NCI-H2171 treated with DMSO at 0.1 percent for 48 hours (cell line): ENCODE results near the gene CACNA1E.

Source experiments
- DNase-seq: peaks from one replicate; lab custom pipeline; 2025; lab: John Stamatoyannopoulos, UW

The CACNA1E gene

DNA sequence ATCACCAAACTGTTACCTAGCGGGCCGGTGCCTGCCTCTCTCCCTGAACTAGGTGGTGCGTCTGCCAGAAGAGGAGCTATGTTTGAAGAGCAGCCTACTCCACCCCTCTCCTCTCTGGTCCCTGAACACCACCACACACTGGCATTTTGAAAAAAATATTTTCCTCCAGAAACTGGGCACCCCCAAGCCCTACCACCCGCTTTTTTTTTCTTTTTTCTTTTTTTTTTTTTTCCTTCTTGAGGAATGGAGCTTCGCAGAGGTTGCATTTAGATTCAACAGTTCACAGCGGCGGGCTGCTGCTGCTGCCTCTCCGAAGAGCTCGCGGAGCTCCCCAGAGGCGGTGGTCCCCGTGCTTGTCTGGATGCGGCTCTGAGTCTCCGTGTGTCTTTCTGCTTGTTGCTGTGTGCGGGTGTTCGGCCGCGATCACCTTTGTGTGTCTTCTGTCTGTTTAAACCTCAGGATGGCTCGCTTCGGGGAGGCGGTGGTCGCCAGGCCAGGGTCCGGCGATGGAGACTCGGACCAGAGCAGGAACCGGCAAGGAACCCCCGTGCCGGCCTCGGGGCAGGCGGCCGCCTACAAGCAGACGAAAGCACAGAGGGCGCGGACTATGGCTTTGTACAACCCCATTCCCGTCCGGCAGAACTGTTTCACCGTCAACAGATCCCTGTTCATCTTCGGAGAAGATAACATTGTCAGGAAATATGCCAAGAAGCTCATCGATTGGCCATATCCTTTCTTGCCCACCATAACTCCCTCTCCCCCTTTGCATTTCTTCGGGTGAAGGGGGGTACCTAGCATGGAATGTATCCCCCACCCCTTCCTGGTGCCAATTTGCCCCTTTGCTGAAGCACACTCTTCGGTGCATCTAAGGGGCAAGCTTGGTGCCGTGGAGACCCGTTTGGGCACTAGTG, at the start of gene CACNA1E:
CACNA1E (plus strand) TSS at position 233 of the 911 bp plus-strand sequence; CDS start at position 461, 228 bp downstream.
- no peak for DNase-seq

DNA sequence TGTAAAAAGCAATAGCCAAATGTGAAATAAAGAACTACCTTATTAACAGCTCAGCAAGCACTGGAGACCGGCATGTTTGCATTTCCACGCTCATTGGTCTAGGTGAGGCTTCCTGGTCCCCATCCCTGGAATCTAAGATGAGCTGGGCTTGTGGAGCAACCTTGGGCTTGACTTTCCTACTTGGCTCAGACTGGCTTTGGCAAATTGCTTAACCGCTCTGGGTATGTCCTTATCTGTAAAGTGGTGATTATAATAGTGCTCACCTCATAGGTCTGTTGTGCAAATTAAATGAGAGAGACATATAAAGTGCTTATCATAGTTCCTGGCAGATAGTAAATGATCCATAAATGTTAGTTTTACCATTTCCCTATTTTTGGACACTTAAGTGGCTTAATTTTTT, 49.4 kb upstream of the CACNA1E start:
- DNase-seq, result no peak

DNA sequence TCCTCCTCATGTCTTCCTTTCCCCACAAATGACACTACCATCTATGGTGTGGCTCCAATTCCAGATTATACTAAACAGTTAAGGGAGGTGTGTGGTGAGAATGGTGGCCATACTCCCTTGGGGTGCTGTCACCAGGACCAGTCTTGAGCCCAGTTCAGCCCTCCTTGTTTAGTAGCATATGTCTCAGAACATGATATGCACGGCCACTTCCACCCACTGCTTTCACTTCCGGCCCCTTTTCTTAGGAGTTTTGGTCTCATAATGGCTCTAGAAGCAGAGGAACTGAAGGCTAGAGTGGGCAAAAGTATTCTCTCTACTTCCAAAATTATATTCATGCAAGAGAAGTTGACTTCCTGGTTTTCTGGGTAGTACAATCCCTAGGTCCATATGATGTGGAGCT, 45.3 kb upstream of the CACNA1E start:
- no peak for DNase-seq

DNA sequence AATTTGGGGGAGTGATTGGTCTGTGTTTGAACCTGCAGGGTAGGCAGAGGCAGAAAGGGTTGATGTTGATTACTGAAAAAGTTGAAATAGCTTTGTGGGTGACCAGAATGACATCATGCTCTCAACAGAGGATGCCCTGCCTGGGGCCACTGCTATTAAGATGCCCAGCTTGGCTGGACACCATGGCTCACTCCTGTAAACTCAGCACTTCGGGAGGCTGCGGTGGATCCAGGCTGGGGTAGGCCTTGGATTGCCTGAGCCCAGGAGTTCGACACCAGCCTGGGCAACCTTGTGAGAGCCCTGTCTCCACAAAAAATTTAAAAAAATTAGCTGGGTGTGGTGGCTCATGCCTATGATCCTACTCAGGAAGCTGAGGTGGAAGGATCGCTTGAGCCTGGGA, 42.8 kb upstream of the CACNA1E start:
- DNase-seq, result no peak

DNA sequence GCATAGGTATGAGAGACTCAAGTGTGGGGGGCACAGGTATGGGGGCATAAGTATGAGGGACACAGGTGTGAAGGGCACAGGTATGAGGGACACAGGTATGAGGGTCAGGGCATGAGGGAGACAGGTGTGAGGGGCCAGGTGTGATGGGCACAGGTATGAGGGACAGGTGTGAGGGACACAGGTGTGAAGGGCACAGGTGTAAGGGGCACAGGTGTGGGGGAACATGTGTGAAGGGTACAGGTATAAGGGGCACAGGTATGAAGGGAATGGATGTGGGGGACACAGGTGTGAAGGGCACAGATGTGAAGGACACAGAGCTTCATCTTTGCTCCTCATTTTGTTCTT, 41.2 kb upstream of the CACNA1E start:
- no peak for DNase-seq

DNA sequence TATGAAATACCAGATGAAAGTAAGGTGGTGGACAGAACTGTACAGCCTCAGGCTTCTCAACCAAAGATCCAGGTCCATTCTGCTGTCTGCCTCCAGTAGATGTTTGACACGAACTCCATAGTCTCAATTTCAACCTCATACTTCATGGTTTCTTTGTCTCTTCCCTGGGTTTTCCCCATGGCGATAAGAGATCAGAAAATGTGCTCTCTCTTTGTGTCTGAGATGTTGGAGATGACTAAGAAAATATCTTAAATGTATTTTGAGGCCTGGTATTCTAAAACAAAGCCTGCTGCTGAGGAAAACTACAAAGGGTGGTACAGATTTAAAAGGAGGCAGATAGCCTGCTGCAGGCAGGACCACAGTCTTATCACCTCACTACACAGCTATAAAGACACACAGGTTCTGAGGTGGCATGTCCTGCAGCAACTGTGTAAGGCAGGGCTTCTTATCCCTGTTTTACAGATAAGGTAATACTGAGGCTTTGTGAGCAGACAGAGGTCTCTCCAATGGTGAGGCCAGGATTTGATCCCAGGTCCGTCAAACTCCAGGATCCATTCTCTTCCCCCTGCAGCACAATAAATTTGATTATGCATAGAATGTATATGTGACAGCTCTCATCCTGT, 40.0 kb upstream of the CACNA1E start:
- no peak for DNase-seq

DNA sequence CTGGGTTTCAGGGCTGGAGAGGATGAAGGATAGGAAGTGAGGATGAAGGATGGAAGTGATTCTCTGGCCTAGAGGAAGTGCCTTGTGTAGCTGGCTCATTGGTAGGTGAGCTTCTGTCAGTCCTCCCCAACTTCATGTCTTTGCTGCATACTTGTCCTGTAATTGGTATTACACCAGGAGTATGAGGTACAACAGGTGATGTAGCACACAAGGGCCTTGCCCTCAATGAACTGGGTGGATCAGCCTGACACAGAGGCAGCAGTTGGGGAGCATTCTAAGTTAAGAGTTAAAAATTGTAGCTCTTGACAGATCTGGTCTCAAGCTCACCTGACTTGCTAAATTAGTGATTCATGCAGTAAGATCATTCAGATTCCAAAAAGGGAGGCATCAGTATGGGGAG, 37.9 kb upstream of the CACNA1E start:
- DNase-seq, result no peak

DNA sequence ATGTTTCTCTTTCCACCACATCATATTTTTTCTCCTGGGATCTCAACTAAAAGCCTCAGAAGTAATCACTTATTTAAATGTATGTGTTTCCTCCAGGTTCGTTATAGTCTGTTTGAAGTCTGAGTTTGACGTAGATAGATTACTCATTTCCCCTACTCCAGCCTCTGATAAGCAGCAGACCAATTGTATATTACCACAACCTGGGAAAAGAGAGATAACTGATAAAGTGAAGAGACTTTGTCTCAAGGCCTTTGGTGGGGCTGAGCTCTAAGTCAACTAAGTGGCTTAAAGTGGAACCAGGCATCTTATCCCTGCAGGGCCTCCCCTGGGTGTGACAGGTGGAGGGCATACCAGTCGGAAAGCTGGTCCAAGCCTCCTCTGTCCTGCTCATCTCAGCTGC, 34.9 kb upstream of the CACNA1E start:
- DNase-seq, result no peak

DNA sequence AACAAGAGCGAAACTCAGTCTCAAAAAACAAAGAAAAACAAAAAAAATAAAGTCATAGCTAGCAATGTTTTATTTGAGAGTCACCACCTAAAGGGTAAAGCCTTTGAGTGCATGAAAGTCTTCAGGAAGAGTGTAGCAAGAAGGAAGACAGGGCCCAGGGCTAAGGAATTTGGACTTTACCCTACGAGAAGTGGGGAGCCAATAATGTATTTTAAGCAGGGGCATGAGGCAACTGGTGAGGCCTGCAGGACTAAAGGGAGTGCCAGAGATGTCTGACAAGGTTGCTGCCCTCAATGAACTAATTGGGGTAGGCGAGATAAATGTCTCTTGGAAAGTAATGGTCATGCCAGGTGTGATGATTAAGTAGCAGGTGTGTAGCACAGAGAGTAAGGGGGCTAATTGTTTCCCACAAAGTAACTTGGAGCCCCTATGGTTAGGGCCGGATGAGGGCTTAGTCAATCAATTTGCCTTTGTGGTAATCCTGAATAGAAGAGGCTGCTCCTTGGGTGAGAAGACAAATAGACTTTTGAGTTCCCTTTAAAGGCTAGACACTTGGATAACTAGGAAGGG, 31.6 kb upstream of the CACNA1E start:
- DNase-seq, result no peak

DNA sequence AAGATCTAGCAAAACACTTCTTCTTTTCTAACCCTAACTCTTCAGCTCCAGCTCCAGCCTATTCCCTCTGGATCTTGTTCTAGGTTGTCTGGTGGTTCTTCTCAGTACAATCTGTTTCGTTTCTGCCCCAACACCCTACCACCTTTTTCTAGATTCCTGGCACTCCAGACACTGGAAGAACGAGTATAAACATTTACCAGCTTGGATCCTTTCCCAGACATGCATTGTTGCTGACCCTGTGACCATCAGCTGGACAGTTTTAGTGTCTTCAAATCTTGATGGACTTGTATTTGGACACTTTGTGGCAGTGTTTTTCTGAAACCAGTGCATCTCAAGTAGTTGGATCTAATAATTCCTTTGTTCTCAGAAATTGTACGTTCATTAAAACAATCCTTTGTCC, 30.6 kb upstream of the CACNA1E start:
- DNase-seq, result no peak

DNA sequence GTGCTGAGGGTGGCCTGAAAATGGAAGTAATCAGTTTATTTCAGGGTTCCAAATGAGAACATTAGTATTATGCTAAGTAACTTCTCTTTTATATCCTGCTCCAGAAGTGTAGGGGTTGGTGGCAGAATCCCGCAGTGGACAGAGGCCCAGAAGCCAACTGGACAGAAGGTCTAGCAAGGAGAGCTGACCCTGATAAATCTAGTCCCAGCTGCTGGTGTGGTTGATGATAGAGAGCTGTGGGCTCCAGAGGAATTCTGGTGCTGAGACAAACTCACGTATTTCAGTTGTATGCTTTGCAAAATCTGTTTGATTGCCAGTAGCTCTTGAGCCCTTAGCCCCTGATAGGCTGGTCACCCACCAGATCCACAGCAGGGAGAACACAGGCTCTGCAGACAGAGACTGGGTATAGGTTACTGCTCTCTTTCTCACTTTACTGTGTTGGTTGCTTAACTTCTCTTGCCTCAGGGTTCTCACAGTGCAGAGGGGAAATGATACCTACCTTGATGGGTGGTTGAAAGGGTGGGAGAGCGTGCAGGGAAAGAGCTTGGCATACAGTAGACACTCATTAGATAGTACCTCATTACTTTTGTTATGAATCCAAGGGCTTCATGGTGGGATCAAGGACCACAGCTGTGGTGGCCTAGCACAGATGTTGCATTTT, 29.6 kb upstream of the CACNA1E start:
- DNase-seq, result no peak

DNA sequence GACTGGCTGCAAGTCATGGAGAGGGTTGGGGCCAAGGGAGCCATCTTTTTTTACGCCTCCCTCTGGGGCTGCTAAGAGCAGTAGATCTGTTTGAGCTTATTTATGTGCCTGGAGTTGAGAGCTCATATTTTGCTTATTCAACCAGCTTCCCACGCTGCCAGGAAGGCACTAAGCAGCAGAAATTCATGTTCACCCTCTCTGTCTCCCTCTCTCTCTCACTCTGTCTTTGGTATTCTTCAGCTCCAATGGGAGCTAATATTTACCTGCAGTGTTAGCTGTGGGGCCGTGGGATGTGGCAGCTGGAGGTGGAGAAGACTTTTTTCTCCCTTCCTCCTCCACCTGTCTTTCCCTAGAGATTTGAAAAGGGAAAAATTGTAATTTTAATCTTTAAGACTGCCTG, 26.8 kb upstream of the CACNA1E start:
- DNase-seq, result no peak

DNA sequence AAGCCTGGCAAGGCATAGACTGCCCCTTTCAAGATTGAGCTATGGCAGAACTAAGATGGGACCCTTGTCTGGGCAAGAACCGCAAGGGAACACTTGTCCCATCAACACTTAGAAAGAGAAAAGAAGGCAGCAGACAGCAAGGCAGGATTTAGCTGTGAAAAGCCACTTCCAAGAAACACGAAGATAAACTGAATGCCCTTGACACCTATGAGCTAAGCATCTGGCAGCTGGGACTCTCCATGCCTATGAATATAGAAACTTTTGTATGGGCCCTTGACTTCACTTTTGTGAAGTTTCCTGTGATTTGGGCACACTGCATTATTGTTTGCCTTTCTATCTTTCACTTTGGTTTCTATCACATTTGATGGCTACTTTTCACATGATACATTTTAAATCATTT, 24.9 kb upstream of the CACNA1E start:
- no peak for DNase-seq

DNA sequence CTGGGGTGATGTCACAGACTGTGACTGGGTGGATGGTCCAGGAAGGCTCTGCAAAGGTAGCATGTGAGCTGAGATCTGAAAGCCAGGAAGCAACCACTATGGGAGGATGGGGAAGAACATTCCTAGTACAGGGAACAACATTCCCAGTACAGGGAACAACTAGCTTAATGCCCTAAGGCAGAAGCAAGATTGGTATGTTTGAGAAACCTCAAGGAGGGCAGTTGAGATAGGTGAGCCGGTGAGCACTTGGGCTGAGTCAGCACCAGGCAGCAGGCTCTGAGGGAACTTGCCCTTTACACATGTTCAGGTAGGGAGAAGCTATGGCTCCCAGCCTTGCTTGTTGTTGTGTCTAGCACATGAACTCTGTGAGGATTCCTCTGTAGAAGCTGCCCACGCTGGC, 24.2 kb upstream of the CACNA1E start:
- DNase-seq, result no peak

DNA sequence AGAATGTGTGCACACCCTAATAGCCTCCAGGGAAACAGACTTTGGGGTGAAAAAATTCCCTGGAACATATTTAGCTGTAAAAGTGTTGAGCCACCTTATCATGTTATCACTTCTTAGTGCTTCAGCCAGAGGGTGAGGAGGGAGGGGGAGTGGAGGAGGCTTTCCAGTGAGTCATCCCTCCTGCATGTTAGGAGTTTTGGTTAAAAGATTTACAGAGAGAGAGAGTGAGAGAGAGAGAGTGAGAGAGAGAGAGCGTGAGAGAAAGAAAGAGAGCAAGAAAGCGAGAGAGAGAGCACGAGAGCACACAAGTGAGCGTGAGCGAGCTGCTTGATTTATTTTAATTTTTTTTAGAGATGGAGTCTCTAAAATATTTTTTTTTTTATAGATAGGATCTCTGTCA, 13.5 kb upstream of the CACNA1E start:
- no peak for DNase-seq

DNA sequence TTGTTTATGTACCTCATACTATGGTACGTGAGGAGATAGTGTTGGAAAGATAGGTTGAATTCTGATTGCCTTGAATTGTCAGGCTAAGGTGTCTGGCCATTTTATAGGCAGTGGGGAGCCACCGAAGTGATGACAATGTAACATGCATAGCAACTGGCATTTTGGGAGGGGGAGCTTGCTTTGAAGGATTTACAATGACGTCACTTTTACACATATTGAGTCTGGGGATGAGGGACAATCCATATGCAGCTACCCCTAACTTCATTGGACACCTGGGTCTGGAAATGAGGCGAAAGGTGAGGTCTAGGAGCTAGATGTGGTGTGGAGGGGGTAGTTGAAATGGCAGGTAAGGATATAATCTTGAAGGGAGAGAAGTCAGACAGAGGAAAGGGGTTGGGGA, 7.7 kb upstream of the CACNA1E start:
- no peak for DNase-seq

DNA sequence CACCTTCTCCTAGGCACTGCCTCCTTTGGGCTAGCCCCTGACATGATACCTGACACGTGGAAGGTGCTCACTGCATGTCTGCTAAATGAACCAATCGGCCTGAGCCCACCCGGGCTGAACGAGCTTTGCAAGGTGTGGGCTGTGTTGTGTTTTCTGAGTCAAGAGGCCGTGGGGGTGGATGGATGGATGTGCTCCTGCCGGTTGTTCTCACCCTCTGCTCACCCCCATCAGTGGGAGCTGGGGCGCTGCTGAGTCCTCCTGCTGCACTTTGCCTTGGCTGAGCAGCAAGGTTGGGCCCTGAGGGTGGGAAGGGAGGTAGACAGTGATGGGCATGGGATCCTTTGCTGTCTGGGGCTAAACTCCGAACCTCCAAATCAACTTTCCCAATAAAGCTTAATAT, 6.7 kb upstream of the CACNA1E start:
- DNase-seq, result no peak

DNA sequence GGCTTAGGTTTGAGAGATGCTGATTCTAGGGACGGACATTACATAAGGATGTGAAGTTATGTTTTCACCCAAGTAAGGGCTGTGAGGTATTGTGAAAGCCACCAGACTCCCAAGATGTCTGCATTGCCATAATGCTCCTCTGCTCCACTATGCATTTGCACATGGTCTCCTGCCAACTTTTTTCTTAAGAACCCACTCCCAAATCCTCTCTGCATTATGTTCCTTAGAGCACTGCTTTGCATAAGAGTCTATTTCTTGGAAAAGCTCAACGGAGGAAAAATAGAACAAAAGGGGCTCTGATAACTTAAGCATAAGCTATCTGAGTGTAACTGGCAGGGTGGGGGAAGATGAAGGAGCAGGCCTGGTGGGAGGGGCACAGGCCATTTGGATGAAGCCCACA, 5.0 kb upstream of the CACNA1E start:
- no peak for DNase-seq

DNA sequence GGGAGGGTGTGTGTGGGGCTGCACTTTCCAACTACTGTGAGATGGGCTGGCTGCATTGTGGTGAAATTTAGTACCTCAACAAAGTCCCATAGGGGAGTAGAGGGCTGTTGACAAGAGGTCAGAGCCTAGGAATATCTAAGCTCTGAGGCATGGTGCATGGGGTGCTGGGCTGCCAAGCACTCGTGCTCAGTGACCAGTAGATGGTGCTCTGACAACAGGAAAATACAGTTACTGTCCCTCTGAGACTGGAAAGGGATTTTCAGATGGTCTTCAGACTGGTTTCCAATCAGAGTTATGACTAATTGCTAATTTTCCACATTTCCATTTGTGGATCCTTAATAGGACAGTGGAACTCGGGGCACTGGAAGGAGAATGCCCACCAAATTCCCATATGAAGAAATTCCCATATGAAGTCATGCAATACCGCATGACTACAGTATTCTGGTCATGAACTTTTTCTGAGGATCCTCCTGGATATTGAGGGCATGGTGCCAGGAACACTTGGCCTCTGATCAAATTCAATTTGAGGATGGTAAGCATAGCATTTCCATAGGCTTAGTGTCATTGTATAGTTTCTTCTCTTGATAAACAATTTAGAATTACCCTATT, 4.1 kb upstream of the CACNA1E start:
- DNase-seq, result peak; percentile 10

DNA sequence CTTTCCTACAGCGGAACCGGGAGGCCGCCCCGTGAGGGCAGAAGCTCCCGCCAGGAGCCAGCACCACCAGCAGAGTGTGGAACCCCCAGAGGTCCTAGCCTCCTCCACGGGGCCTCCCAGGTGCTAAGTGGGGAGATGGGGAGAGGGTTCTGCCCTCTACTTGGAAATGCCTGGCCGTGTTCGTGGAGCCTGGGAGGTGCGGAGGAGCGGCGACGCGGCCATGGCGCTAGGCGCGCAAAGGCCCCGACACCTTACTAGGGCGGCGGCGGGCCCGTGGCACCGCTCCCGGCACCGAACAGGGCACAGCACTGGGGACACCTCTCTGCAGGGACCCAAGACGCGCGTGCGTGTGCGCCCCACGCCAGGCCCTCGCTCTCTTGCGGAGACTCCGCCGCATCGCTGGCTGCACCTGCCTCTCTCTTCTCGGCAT, 1.3 kb upstream of the CACNA1E start:
- DNase-seq, result no peak

DNA sequence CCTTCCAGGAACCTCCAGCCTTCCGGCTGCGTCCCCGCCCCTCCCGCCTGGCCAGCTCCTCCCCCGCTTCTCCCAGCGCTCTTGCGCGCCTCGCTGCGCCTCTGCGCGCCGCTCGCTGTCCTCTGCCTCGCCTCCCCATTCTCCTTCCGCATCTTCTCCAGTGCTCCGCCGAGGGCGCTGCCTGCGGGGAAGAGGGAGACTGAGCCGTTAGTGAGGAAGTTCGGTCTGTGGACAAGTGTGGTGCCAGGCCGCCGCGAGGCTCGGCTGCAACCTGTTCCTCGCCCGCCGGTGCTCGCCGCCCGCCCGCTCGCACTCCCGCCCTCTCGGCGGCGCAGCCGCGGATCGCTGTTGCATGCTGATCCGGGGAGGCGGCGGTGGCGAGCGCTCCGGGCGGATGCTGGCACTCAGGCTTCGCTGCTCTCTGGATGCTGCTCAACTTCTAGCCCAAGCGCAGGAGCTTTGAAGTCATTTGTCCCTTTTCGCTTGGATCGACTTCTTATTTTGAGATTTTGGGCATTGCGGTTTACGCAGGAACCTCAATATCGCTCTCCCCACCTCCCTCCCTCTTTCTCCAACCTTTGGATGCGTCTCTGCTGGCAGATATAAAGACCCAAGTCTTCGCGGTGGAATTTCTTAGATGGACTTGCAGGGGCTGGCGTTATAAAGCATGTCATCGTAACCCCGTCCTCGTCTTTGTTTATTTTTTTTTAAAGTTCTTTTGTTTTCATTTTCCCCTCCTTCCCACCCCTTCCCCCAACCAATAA, 614 bp upstream of the CACNA1E start:
- no peak for DNase-seq

DNA sequence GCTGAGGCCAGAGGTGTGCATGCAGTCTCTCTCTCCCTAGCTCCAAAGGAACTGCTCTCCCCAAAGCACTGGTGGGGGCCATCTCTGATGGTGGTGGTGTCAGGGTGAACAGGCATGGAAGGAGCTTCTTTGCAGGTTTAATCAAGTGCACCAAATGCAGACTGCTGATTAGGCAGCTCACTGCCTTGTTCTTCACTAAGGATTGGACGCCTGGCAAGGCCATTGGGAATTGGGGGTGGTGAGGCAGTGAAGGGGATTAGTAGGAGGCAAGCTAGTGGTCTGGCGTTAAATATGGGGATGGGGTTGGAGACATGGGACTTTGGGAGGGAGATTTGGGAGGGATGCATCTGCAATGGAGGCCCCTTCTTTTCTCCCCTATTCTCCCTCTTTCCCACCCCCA, 1.5 kb downstream of the CACNA1E start:
- no peak for DNase-seq
